IMR-90 (cell line): ENCODE data around the gene ZNF563. TPM values are rescaled to one million over a fixed set of nuclear protein-coding genes. Genes with fewer than 3 reads are reported as not detected.

ENCODE experiments used
- ATAC-seq: fragments of 200-7000 bp; cut with Tn5 transposase; 2 replicates; pipeline ENCODE4 v1.9.1; 2020; ENCODE audit warnings: low read depth, mild to moderate bottlenecking, moderate library complexity
- BruUV-seq: library from RNA; stranded (reverse); fragments of 400-500 nt; replicated peaks from 2 replicates; lab custom pipeline; 2021; lab: Mats Ljungman, UMichigan
- CTCF ChIA-PET: fragments of 300-600 bp; formaldehyde crosslinking; extraction: SDS; loops from one replicate; lab custom pipeline; 2021; ENCODE audit warnings: antibody characterized with exemption; lab: Yijun Ruan, JAX
- POLR2A ChIA-PET: fragments of 300-600 bp; sonication (Branson Sonifier 250); formaldehyde crosslinking; loops from one replicate; lab custom pipeline; 2022; ENCODE audit warnings: antibody characterized with exemption; ENCODE audit not compliant: unreplicated experiment; lab: Charles Lee
- DNase-seq: peaks from one replicate; pipeline ENCODE4 v3.0.0; 2013
- H2AFZ ChIP-seq: replicated peaks from 2 replicates; pipeline ENCODE3; 2013; ENCODE audit warnings: low read length, mild to moderate bottlenecking; ENCODE audit not compliant: poor library complexity
- H2AK5ac ChIP-seq: 2 replicates; pipeline ENCODE4 v1.6.1; 2013; ENCODE audit warnings: low read depth, low read length, inconsistent platforms
- H2AK9ac ChIP-seq: replicated peaks from 2 replicates; pipeline ENCODE3; 2013; ENCODE audit warnings: mild to moderate bottlenecking, low read depth, low read length, moderate library complexity; ENCODE audit not compliant: poor library complexity
- H2BK120ac ChIP-seq: 2 replicates; pipeline ENCODE4 v1.6.1; 2013; ENCODE audit warnings: low read depth, low read length, inconsistent platforms
- H2BK15ac ChIP-seq: 3 replicates; pipeline ENCODE4 v1.6.1; 2013; ENCODE audit warnings: low read depth, low read length, inconsistent platforms
- H2BK20ac ChIP-seq: 2 replicates; pipeline ENCODE4 v1.6.1; 2013; ENCODE audit warnings: low read depth, mild to moderate bottlenecking, inconsistent platforms, low read length, moderate library complexity
- H2BK5ac ChIP-seq: 2 replicates; pipeline ENCODE4 v1.6.1; 2013; ENCODE audit warnings: mild to moderate bottlenecking, low read depth, low read length, inconsistent platforms; ENCODE audit not compliant: poor library complexity, severe bottlenecking
- H3K14ac ChIP-seq: replicated peaks from 2 replicates; pipeline ENCODE4 v1.6.1; 2013; ENCODE audit warnings: low read depth, low read length, inconsistent platforms
- H3K18ac ChIP-seq: 2 replicates; pipeline ENCODE4 v1.6.1; 2013; ENCODE audit warnings: low read depth, low read length, control low read depth
- H3K23ac ChIP-seq: 2 replicates; pipeline ENCODE4 v1.6.1; 2013; ENCODE audit warnings: low read depth, low read length, inconsistent platforms
- H3K27ac ChIP-seq: 2 replicates; pipeline ENCODE4 v1.5.1; 2013; ENCODE audit warnings: mild to moderate bottlenecking, control low read depth, low read length; ENCODE audit not compliant: insufficient read depth
- H3K27me3 ChIP-seq: 2 replicates; pipeline ENCODE4 v1.6.1; 2013; ENCODE audit warnings: low read length; ENCODE audit not compliant: control insufficient read depth, insufficient read depth
- H3K36me3 ChIP-seq: 2 replicates; pipeline ENCODE4 v1.6.1; 2013; ENCODE audit warnings: low read length, mixed read lengths; ENCODE audit not compliant: control insufficient read depth, insufficient read depth
- H3K4ac ChIP-seq: 2 replicates; pipeline ENCODE4 v1.6.1; 2013; ENCODE audit warnings: low read depth, low read length, inconsistent platforms
- H3K4me1 ChIP-seq: 2 replicates; pipeline ENCODE4 v1.6.1; 2013; ENCODE audit warnings: low read length, mixed read lengths; ENCODE audit not compliant: control insufficient read depth, insufficient read depth
- H3K4me2 ChIP-seq: 2 replicates; pipeline ENCODE4 v1.6.1; 2013; ENCODE audit warnings: low read depth, mild to moderate bottlenecking, control low read depth, low read length, moderate library complexity
- H3K4me3 ChIP-seq: 2 replicates; pipeline ENCODE4 v1.5.1; 2013; ENCODE audit warnings: low read depth, mild to moderate bottlenecking, control low read depth, low read length, moderate library complexity; ENCODE audit not compliant: insufficient read depth
- H3K56ac ChIP-seq: 2 replicates; pipeline ENCODE4 v1.6.1; 2013; ENCODE audit warnings: low read length, inconsistent platforms; ENCODE audit not compliant: insufficient read depth; ENCODE audit errors: extremely low read depth
- H3K79me1 ChIP-seq, 2 experiments: 2 replicates each; pipeline ENCODE4 v1.6.1; 2013; ENCODE audit warnings: low read length in 2 of 2, inconsistent platforms in 1 of 2, low read depth in 1 of 2
- H3K9ac ChIP-seq: 2 replicates; pipeline ENCODE4 v1.6.1; 2013; ENCODE audit warnings: low read depth, low read length, control low read depth
- H3K9me1 ChIP-seq: 2 replicates; pipeline ENCODE4 v1.6.1; 2013; ENCODE audit warnings: low read length, inconsistent platforms; ENCODE audit not compliant: insufficient read depth
- H3K9me3 ChIP-seq: 2 replicates; pipeline ENCODE4 v1.6.1; 2013; ENCODE audit warnings: low read length; ENCODE audit not compliant: control insufficient read depth, insufficient read depth
- H4K20me1 ChIP-seq: 2 replicates; pipeline ENCODE4 v1.6.1; 2013; ENCODE audit warnings: low read length, inconsistent platforms; ENCODE audit not compliant: insufficient read depth
- H4K5ac ChIP-seq: 2 replicates; pipeline ENCODE4 v1.6.1; 2013; ENCODE audit warnings: mild to moderate bottlenecking, low read depth, low read length, control low read depth
- H4K8ac ChIP-seq, 2 experiments: 2 replicates each; pipeline ENCODE4 v1.6.1; 2013; ENCODE audit warnings: low read depth in 2 of 2, low read length in 2 of 2, control low read depth in 1 of 2, inconsistent platforms in 1 of 2
- H4K91ac ChIP-seq: 2 replicates; pipeline ENCODE4 v1.6.1; 2013; ENCODE audit warnings: low read depth, low read length, inconsistent platforms; ENCODE audit not compliant: insufficient read depth
- FOS ChIP-seq: fragments of 150-350 bp; IDR thresholded peaks from 2 replicates; pipeline ENCODE4 v1.6.1; 2016; ENCODE audit warnings: low read depth, low read length
- MAFK ChIP-seq: IDR thresholded peaks from 2 replicates; pipeline ENCODE4 v1.6.1; 2012; ENCODE audit warnings: low read depth, low read length, improper control_type of control experiment
- NFE2L2 ChIP-seq: fragments of 150-350 bp; IDR thresholded peaks from 2 replicates; pipeline ENCODE4 v1.6.1; 2016; ENCODE audit warnings: low read depth, mild to moderate bottlenecking, low read length
- WGBS, 2 experiments: methylation state at CpG; one replicate each; pipeline versions ENCODE4 v1.1.5 to v1.1.7; 2013; ENCODE audit warnings: missing lambda C conversion rate in 2 of 2; ENCODE audit not compliant: insufficient read length in 1 of 2; ENCODE audit errors: extremely low coverage in 2 of 2; 5-methylcytosine and 5-hydroxymethylcytosine counted together
- dilution Hi-C: fragments of 300-500 bp; cut with HindIII; formaldehyde crosslinking; loops from one replicate; pipeline ENCODE4 v1.14.3; 2018; ENCODE audit warnings: low sequenced_read_pairs; ENCODE audit not compliant: unreplicated experiment
- in situ Hi-C: fragments of 300-500 bp; cut with MboI; formaldehyde crosslinking; loops from 3 replicates; pipeline ENCODE4 v1.14.3; 2019; ENCODE audit warnings: low sequenced_read_pairs, inconsistent platforms, mixed read lengths
- intact Hi-C: fragments of 100-400 bp; cut with micrococcal nuclease; formaldehyde crosslinking; loops from 2 replicates; pipeline ENCODE4 v1.10.0; 2022
- polyA plus RNA-seq, 3 experiments: library from polyadenylated mRNA; depleted of rRNA; stranded (reverse); fragments of >200 nt; gene quantifications; 2 replicates each; pipeline ENCODE4 v1.2.3, GENCODE V29; 2012; ENCODE audit warnings: low replicate concordance in 1 of 3
- total RNA-seq: library from RNA; depleted of rRNA; stranded (reverse); fragments of >200 nt; gene quantifications from 2 replicates; pipeline ENCODE4 v1.2.3, GENCODE V29; 2012

Gene ZNF563
- total and polyA plus RNA-seq, 2 of the 4 experiments (the other 2 are of a cell fraction), result 1.3 to 2.0 TPM

DNA sequence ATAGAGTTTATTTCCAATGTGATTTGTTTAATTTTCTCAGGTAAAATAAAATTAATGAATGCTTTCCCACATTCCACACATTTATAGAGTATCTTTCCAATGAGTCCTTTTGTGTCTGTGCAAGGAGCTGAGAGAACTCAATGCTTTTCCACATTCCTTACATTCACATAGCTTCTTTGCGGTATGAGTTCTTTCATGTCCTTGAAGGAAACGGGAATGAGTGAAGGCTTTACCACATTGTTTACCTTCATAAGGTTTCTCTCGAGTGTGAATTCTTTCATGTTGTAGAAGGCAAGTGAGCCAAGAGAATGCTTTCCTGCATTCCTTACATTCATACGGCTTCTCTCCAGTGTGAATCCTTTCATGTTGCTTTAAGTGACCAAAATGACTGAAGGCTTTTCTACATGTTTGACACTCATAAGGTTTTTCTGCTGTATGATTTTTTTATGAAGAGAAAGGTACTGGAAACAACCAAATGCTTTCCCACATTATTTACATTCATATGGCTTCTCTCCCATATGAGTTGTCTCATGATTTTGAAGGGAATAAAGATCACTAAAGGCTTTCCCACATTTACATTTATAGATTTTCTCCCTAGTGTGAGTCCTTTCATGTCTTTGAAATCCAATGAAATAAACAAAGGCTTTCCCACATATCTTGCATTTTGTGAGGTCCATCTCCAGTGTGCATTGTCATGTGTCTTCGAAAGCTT, 46.5 kb upstream of the ZNF563 start:
- Histone ChIP-seq H3K4me1 (no peaks in the 10 kb centered on the region), H4K20me1 (no peaks in the 10 kb centered on the region), H3K4ac (no peak overlapping the region), H3K23ac (no peak overlapping the region), H3K79me1 (no peaks in the 10 kb centered on the region), H2AK9ac (no peak overlapping the region), H3K27me3 (no peaks in the 10 kb centered on the region), H3K56ac (no peak overlapping the region), H2AK5ac (no peak overlapping the region), H3K9me3 (peaks cover 30% of the 10 kb centered on the region), H3K36me3 (no peaks in the 10 kb centered on the region; the same call in 1 of the 2 replicates), H4K8ac (no peak overlapping the region), H3K14ac (no peak overlapping the region), H2BK120ac (no peak overlapping the region), H2BK20ac (no peak overlapping the region), H3K18ac (no peak overlapping the region), H2AFZ (no peak overlapping the region), H3K4me3 (no peak overlapping the region), H3K9me1 (no peaks in the 10 kb centered on the region), H2BK5ac (no peak overlapping the region), H4K5ac (no peak overlapping the region), H4K91ac (no peak overlapping the region), H2BK15ac (no peak overlapping the region), H3K4me2 (no peak overlapping the region), H3K9ac (no peak overlapping the region), H3K27ac (no peak overlapping the region)
- ATAC-seq (no peak), DNase-seq (no peak)
- WGBS, 2 experiments, result no CpG with 5 or more reads among the region's 5 CpGs
- ChIA-PET CTCF (no interaction called here), POLR2A (no interaction called here)
- no peak for TF ChIP-seq NFE2L2
- no peak for TF ChIP-seq MAFK
- no peak for TF ChIP-seq FOS
- intact Hi-C loops, result no loop called here
- no TSS peak for BruUV-seq
- dilution Hi-C loops, result no loop called here
- in situ Hi-C loops, result no loop called here
